Muscle of leg (tissue), 11 donors: ENCODE measurements around the gene DGKI. TPM values are rescaled to one million over a fixed set of nuclear protein-coding genes. Genes with fewer than 3 reads are reported as not detected.
A peak's percentile ranks its signal among the peaks of the same experiment; 100 is the strongest.

ENCODE experiments used
- DNase-seq: peaks from one replicate; pipeline ENCODE4 v3.0.0; 2013
- H3K27ac ChIP-seq: one replicate; pipeline ENCODE4 v1.5.1; 2013; ENCODE audit warnings: mild to moderate bottlenecking, low read length, control low read depth
- H3K27me3 ChIP-seq: one replicate; pipeline ENCODE4 v1.6.1; 2013; ENCODE audit warnings: low read length; ENCODE audit not compliant: control insufficient read depth, insufficient read depth
- H3K36me3 ChIP-seq: one replicate; pipeline ENCODE4 v1.6.1; 2013; ENCODE audit warnings: low read length; ENCODE audit not compliant: control insufficient read depth, insufficient read depth
- H3K4me1 ChIP-seq: one replicate; pipeline ENCODE4 v1.6.1; 2013; ENCODE audit warnings: low read length; ENCODE audit not compliant: control insufficient read depth, insufficient read depth
- H3K4me3 ChIP-seq: one replicate; pipeline ENCODE4 v1.5.1; 2013; ENCODE audit warnings: low read length, control low read depth
- H3K9me3 ChIP-seq: replicated peaks from 2 replicates; pipeline ENCODE4 v1.6.1; 2013; ENCODE audit warnings: low read depth, low read length; ENCODE audit not compliant: control insufficient read depth
- WGBS: methylation state at CpG from one replicate; pipeline ENCODE4 v1.1.5; 2013; ENCODE audit warnings: missing lambda C conversion rate; ENCODE audit not compliant: insufficient coverage; 5-methylcytosine and 5-hydroxymethylcytosine counted together
- polyA plus RNA-seq, 8 donors: library from polyadenylated mRNA; unstranded; fragments of 120-200 nt; gene quantifications; one replicate each; pipeline versions ENCODE4 v1.2.1 to v1.2.3, GENCODE V29; 2013; ENCODE audit warnings: inconsistent platforms in 1 of 8, low replicate concordance in 1 of 8; ENCODE audit not compliant: insufficient read length in 8 of 8, insufficient read depth in 1 of 8
- total RNA-seq: library from RNA; stranded (reverse); fragments of 120-200 nt; gene quantifications from one replicate; pipeline ENCODE4 v1.2.4, GENCODE V29; 2013

Gene DGKI
- total and polyA plus RNA-seq, 9 donors, result 0.52 to 1.4 (median 0.70) TPM

- H3K4me3 ChIP-seq, result no peak overlapping the region
- no peak overlapping the region for H3K27ac ChIP-seq
- no peaks in the 10 kb centered on the region for H3K36me3 ChIP-seq
- H3K9me3 ChIP-seq, result no peaks in the 10 kb centered on the region
- no peaks in the 10 kb centered on the region for H3K4me1 ChIP-seq
- WGBS, result no CpG with 5 or more reads among the region's 1 CpG
- DNase-seq, result no peak
- no peaks in the 10 kb centered on the region for H3K27me3 ChIP-seq
Observed at GRCh38 chr7:137577184-137577583, 269.6 kb downstream of the DGKI start.

GRCh38 chr7:137576481-137576880 is 270.3 kb downstream of the DGKI start:
- no peak for DNase-seq
- no peak overlapping the region for H3K4me3 ChIP-seq
- H3K9me3 ChIP-seq, result no peaks in the 10 kb centered on the region
- WGBS, result no CpG with 5 or more reads among the region's 3 CpGs
- no peaks in the 10 kb centered on the region for H3K27me3 ChIP-seq
- H3K4me1 ChIP-seq, result no peaks in the 10 kb centered on the region
- H3K36me3 ChIP-seq, result no peaks in the 10 kb centered on the region
- no peak overlapping the region for H3K27ac ChIP-seq

- H3K27me3 ChIP-seq, result no peaks in the 10 kb centered on the region
- H3K27ac ChIP-seq, result no peak overlapping the region
- no peak overlapping the region for H3K4me3 ChIP-seq
- no peak for DNase-seq
- H3K36me3 ChIP-seq, result no peaks in the 10 kb centered on the region
- no peaks in the 10 kb centered on the region for H3K4me1 ChIP-seq
- H3K9me3 ChIP-seq, result no peaks in the 10 kb centered on the region
Observed at GRCh38 chr7:137574812-137575211, 272.0 kb downstream of the DGKI start.

GRCh38 chr7:137572056-137572784 is 274.6 kb downstream of the DGKI start:
- Histone ChIP-seq H3K4me1 (no peaks in the 10 kb centered on the region), H3K9me3 (no peaks in the 10 kb centered on the region), H3K27ac (no peak overlapping the region), H3K27me3 (no peaks in the 10 kb centered on the region), H3K4me3 (no peak overlapping the region), H3K36me3 (no peaks in the 10 kb centered on the region)
- DNase-seq, result peak; percentile 93
- no CpG with 5 or more reads among the region's 5 CpGs for WGBS

- Histone ChIP-seq H3K4me3 (no peak overlapping the region), H3K4me1 (no peaks in the 10 kb centered on the region), H3K27ac (no peak overlapping the region), H3K36me3 (no peaks in the 10 kb centered on the region), H3K27me3 (no peaks in the 10 kb centered on the region), H3K9me3 (no peaks in the 10 kb centered on the region)
- DNase-seq, result no peak
- WGBS, result 38% methylated on average over 4 of the region's 11 CpGs
Observed at GRCh38 chr7:137564677-137565076, 282.1 kb downstream of the DGKI start.

DNA sequence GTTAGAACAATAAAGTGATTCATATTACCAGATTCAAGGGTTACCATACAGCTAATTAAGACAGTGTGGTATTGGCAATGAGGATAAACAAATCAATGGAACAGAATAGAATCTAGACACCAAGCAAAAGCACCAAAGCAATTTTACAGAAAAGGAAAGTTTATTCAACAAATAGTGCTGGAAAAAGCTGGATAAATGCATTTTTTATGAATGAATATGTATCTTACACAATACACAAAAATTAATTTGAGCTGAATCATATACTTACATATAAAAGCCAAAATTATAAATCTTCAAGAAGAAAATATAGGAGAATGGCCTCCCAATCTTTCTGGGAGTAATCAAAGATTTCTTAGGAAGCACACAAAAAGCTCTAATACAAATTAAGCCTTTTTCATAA is 282.8 kb downstream of the DGKI start:
- Histone ChIP-seq H3K27ac (no peak overlapping the region), H3K4me3 (no peak overlapping the region)
- DNase-seq, result no peak

DNA sequence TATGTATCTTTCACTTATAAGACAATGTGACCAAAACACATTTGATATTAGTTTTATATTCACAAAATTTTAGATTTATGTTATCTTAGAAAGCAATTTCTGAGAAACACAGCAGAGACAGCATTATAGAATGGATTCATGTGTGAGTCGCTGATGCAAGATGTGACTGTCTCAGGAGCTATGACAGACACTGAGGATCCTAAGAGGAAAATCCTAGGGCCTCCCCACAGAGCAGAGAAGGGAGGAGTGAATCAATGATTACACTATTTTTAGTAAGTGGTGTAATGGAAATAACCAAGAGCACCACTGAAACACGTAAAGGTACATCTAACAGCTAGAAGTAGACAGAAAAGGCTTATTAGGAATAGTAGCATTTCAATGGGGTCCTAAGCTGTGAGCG is 299.3 kb downstream of the DGKI start:
- Histone ChIP-seq H3K27me3 (no peaks in the 10 kb centered on the region), H3K9me3 (no peaks in the 10 kb centered on the region), H3K4me1 (no peaks in the 10 kb centered on the region), H3K4me3 (no peak overlapping the region), H3K27ac (no peak overlapping the region), H3K36me3 (no peaks in the 10 kb centered on the region)
- 87% methylated on average over 3 of the region's 3 CpGs for whole genome bisulfite sequencing
- DNase-seq, result no peak

More for the DNA sequence above, 282.8 kb downstream of the DGKI start:
- Histone ChIP-seq H3K36me3 (no peaks in the 10 kb centered on the region), H3K4me1 (no peaks in the 10 kb centered on the region), H3K27me3 (no peaks in the 10 kb centered on the region), H3K9me3 (no peaks in the 10 kb centered on the region)

DNA sequence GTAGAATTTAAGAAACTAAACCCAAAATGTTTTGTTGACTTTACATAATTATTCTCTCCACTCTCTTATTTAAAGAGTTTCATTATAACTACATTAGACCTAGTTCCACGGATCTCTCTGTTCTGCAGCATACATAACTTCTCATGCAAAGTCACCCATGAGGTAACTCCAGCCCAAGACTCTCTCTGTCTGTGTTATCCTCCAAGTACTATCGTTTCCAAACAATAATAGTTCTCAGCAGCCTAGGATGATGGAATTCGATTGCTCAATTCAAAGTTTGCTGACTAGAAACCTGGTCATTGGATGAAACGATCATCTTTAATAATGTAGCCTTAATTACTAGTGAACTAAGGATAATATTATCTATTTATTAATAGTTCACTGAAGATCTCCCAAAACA is 300.1 kb downstream of the DGKI start:
- H3K4me3 ChIP-seq, result no peak overlapping the region
- H3K4me1 ChIP-seq, result no peaks in the 10 kb centered on the region
- no peak overlapping the region for H3K27ac ChIP-seq
- WGBS, result 67% methylated on average over 1 of the region's 4 CpGs
- H3K9me3 ChIP-seq, result no peaks in the 10 kb centered on the region
- H3K36me3 ChIP-seq, result no peaks in the 10 kb centered on the region
- no peak for DNase-seq
- no peaks in the 10 kb centered on the region for H3K27me3 ChIP-seq

DNA sequence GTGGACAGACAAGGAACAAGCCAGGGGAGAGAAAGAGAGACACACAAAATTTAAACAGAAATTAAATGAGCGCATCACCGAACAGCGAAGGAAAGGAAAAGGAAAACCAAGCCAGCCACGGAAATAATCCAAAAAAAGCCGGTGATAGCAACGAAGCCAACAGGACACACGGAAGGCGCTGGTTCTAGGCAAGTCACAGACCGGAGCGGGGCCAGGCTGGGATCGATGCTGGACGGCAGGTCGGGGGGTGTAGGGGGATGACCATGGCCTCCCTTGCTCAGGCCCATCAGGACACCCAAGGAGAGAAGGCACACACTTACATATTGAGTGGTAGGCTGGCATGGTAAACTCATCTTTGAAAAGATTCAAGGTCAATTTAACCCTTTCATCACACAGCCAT is 300.8 kb downstream of the DGKI start:
- 86% methylated on average over 6 of the region's 13 CpGs for WGBS
- Histone ChIP-seq H3K9me3 (no peaks in the 10 kb centered on the region), H3K4me3 (no peak overlapping the region), H3K4me1 (no peaks in the 10 kb centered on the region), H3K27me3 (no peaks in the 10 kb centered on the region), H3K36me3 (no peaks in the 10 kb centered on the region), H3K27ac (no peak overlapping the region)
- DNase-seq, result no peak

DNA sequence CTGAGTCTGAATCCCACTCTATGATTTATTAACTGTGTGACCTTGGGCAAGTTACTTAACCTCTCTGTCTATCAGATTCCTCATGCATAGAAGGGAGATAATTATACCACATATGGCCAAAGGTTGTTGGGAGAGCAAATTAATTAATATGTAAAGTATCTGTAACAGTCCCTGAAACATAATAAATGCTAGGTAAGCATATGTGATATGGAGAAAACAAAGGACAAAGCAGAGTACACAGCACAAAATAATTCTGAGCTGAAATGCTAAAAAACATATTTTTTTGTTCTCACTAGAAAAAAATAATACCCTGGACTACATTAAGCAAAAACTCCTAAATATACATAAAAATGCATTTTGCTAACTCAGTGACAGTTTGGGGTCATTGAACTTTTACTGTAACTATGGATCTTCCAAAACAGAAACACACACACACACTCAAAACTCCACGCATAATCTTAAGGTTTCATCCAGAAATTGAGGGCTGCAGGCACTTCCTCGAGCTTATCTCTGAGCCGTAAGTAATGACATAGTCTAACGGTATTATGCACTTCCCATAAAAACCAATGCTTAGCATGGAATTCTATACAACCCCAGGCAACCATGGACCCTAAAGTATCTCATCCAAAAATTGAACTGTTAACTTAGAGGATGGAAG is 301.6 kb downstream of the DGKI start:
- DNase-seq, result peak; percentile 56
- WGBS, result 50% methylated on average over 1 of the region's 4 CpGs
- H3K4me1 ChIP-seq, result no peaks in the 10 kb centered on the region
- no peaks in the 10 kb centered on the region for H3K27me3 ChIP-seq
- no peak overlapping the region for H3K4me3 ChIP-seq
- no peaks in the 10 kb centered on the region for H3K9me3 ChIP-seq
- no peaks in the 10 kb centered on the region for H3K36me3 ChIP-seq
- H3K27ac ChIP-seq, result no peak overlapping the region
